CD4-positive, alpha-beta T cell treated with Interleukin-12 subunit alpha and Interleukin-12 subunit beta, for 1 hour (primary cell): ENCODE data around the gene BCAS3.

Experiments
- DNase-seq: peaks from one replicate; pipeline ENCODE4 v3.0.0-alpha.2; 2020

BCAS3 gene

GRCh38 chr17:61280338-61280737, 602.7 kb downstream of the BCAS3 start:
- DNase-seq, result no peak

GRCh38 chr17:61280851-61281250, 603.2 kb downstream of the BCAS3 start:
- no peak for DNase-seq

- DNase-seq, result no peak
These were observed 604.7 kb downstream of the BCAS3 start for GRCh38 chr17:61282377-61282776.

GRCh38 chr17:61283043-61283442, 605.4 kb downstream of the BCAS3 start:
- no peak for DNase-seq

- no peak for DNase-seq
These were observed 606.5 kb downstream of the BCAS3 start for GRCh38 chr17:61284174-61284573.

GRCh38 chr17:61284746-61285145, 607.1 kb downstream of the BCAS3 start:
- no peak for DNase-seq

GRCh38 chr17:61285526-61286320, 608.1 kb downstream of the BCAS3 start:
- DNase-seq, result no peak

GRCh38 chr17:61286449-61286848, 608.8 kb downstream of the BCAS3 start:
- DNase-seq, result no peak

GRCh38 chr17:61289408-61290385, 612.0 kb downstream of the BCAS3 start:
- no peak for DNase-seq

GRCh38 chr17:61291451-61292285, 614.0 kb downstream of the BCAS3 start:
- DNase-seq, result no peak

- no peak for DNase-seq
These were observed 616.6 kb downstream of the BCAS3 start for GRCh38 chr17:61294286-61294685.

GRCh38 chr17:61294777-61295176, 617.1 kb downstream of the BCAS3 start:
- DNase-seq, result no peak

- DNase-seq, result no peak
These were observed 618.4 kb downstream of the BCAS3 start for GRCh38 chr17:61296058-61296457.

- DNase-seq, result no peak
These were observed 622.2 kb downstream of the BCAS3 start for GRCh38 chr17:61299517-61300513.

- no peak for DNase-seq
These were observed 625.5 kb downstream of the BCAS3 start for GRCh38 chr17:61302953-61303816.

GRCh38 chr17:61303817-61304096, 626.1 kb downstream of the BCAS3 start:
- no peak for DNase-seq

- DNase-seq, result no peak
These were observed 627.4 kb downstream of the BCAS3 start for GRCh38 chr17:61305024-61305423.

- no peak for DNase-seq
These were observed 628.4 kb downstream of the BCAS3 start for GRCh38 chr17:61306003-61306402.

- no peak for DNase-seq
These were observed 630.5 kb downstream of the BCAS3 start for GRCh38 chr17:61307905-61308886.
